HepG2 (cell line): ENCODE results near the gene BAG5. TPM values are rescaled to one million over a fixed set of nuclear protein-coding genes. Genes with fewer than 3 reads are reported as not detected.

Experiments used
- ATAC-seq: fragments of 200-7000 bp; cut with Tn5 transposase; 3 replicates; pipeline ENCODE4 v1.9.1; 2020; ENCODE audit warnings: mild to moderate bottlenecking, moderate library complexity
- BruUV-seq: library from RNA; stranded (reverse); fragments of 400-500 nt; replicated peaks from 2 replicates; lab custom pipeline; 2021; lab: Mats Ljungman, UMichigan
- CTCF ChIA-PET: fragments of 300-600 bp; formaldehyde crosslinking; extraction: SDS; loops from one replicate; lab custom pipeline; 2021; ENCODE audit warnings: low total read pairs, inconsistent platforms, low intra/inter-chr PET ratio; lab: Yijun Ruan, JAX
- POLR2A ChIA-PET: fragments of 350-600 bp; sonication (Branson Sonifier 250); formaldehyde crosslinking; loops from one replicate; lab custom pipeline; 2020; ENCODE audit warnings: antibody characterized with exemption, inconsistent platforms; lab: Yijun Ruan, JAX
- DNase-seq: peaks from one replicate; pipeline ENCODE4 v3.0.0-alpha.2; 2015; ENCODE audit warnings: low spot score
- FAIRE-seq: peaks from 3 replicates; lab custom pipeline; 2011; peaks lifted over from hg19 to GRCh38; lab: Jason Lieb, UNC
- H2AFZ ChIP-seq: one replicate; pipeline ENCODE4 v1.6.1; 2011; ENCODE audit warnings: low read length, inconsistent platforms
- H3K27ac ChIP-seq: fragments of 300-600 bp; 3 replicates; pipeline ENCODE4 v1.8.0; 2011; ENCODE audit warnings: mixed run types, mild to moderate bottlenecking, mixed read lengths, low read length, inconsistent platforms; ENCODE audit not compliant: insufficient read depth; ENCODE audit errors: extremely low read length
- H3K27me3 ChIP-seq, 2 experiments: fragments of 200-600 bp in 1 of 2; 2 replicates in 1 of 2; 3 replicates in 1 of 2; pipeline versions ENCODE4 v1.6.0 to v1.8.0; 2011; ENCODE audit warnings: low read length in 2 of 2, mild to moderate bottlenecking in 2 of 2, moderate library complexity in 2 of 2, inconsistent platforms in 1 of 2; ENCODE audit not compliant: insufficient read depth in 2 of 2, control insufficient read depth in 1 of 2
- H3K36me3 ChIP-seq, 2 experiments: fragments of 200-600 bp in 1 of 2; replicated peaks in 1 of 2; 2 replicates in 1 of 2; 3 replicates in 1 of 2; pipeline versions ENCODE4 v1.5.1 to v1.8.0; 2011; ENCODE audit warnings: low read length in 2 of 2, inconsistent platforms in 1 of 2; ENCODE audit not compliant: insufficient read depth in 2 of 2, control insufficient read depth in 1 of 2
- H3K4me1 ChIP-seq: 2 replicates; pipeline ENCODE4 v1.5.1; 2012; ENCODE audit warnings: low read length, inconsistent platforms; ENCODE audit not compliant: insufficient read depth
- H3K4me2 ChIP-seq: 2 replicates; pipeline ENCODE4 v1.6.0; 2011; ENCODE audit warnings: low read depth, low read length, inconsistent platforms
- H3K4me3 ChIP-seq, 3 experiments: fragments of 200-600 bp in 1 of 3; sonication (generic), shearing (Covaris generic) in 1 of 3; replicated peaks in 1 of 3; 2 replicates each; pipeline ENCODE4 v1.5.1; 2011 to 2016; ENCODE audit warnings: low read length in 3 of 3, inconsistent platforms in 2 of 3, low read depth in 2 of 3, mild to moderate bottlenecking in 2 of 3, control low read depth in 1 of 3, mixed read lengths in 1 of 3; ENCODE audit not compliant: insufficient read depth in 1 of 3
- H3K79me2 ChIP-seq: one replicate; pipeline ENCODE4 v1.6.1; 2011; ENCODE audit warnings: low read length, inconsistent platforms; ENCODE audit not compliant: insufficient read depth
- H3K9ac ChIP-seq: 2 replicates; pipeline ENCODE4 v1.6.0; 2011; ENCODE audit warnings: mild to moderate bottlenecking, low read depth, low read length, inconsistent platforms; ENCODE audit not compliant: insufficient read depth
- H3K9me3 ChIP-seq: 2 replicates; pipeline ENCODE4 v1.5.1; 2012; ENCODE audit warnings: mild to moderate bottlenecking, low read length
- H4K20me1 ChIP-seq: 2 replicates; pipeline ENCODE4 v1.6.0; 2011; ENCODE audit warnings: inconsistent platforms, mild to moderate bottlenecking, low read length, moderate library complexity; ENCODE audit not compliant: insufficient read depth
- ATF7-NPFF ChIP-seq: sonication (generic); formaldehyde crosslinking; IDR thresholded peaks from 2 replicates; pipeline ENCODE4 v1.8.1; 2023; ENCODE audit warnings: mild to moderate bottlenecking, low read depth, missing genetic modification reagents, moderate library complexity
- FOSL2 ChIP-seq: sonication (generic); formaldehyde crosslinking; IDR thresholded peaks from 2 replicates; pipeline ENCODE4 v1.4.0; 2020; ENCODE audit warnings: missing genetic modification reagents
- GABPA ChIP-seq, 2 experiments: IDR thresholded peaks; 2 replicates each; pipeline ENCODE4 v1.6.1; 2011 to 2016; ENCODE audit warnings: low read depth in 2 of 2, low read length in 1 of 2, missing biosample characterization in 1 of 2, missing genetic modification characterization in 1 of 2
- IRX3 ChIP-seq: sonication (generic); formaldehyde crosslinking; IDR thresholded peaks from 2 replicates; pipeline ENCODE4 v1.8.1; 2023; ENCODE audit warnings: mild to moderate bottlenecking, low read depth, missing genetic modification reagents, borderline replicate concordance
- PHB2 ChIP-seq: fragments of 450-650 bp; IDR thresholded peaks from 2 replicates; pipeline ENCODE4 v1.6.1; 2018; ENCODE audit not compliant: partially characterized antibody
- PHF21A ChIP-seq: sonication (generic); formaldehyde crosslinking; IDR thresholded peaks from 2 replicates; pipeline ENCODE4 v1.5.0; 2020; ENCODE audit warnings: mild to moderate bottlenecking, missing genetic modification reagents
- ZFP36 ChIP-seq: fragments of 150-350 bp; IDR thresholded peaks from 2 replicates; pipeline ENCODE4 v1.6.1; 2018; ENCODE audit warnings: borderline replicate concordance, low read length, low read depth; ENCODE audit not compliant: partially characterized antibody
- ZFP36L2 ChIP-seq: sonication (generic); formaldehyde crosslinking; IDR thresholded peaks from 2 replicates; pipeline ENCODE4 v1.4.0; 2020; ENCODE audit warnings: missing genetic modification reagents
- ZFP37 ChIP-seq: sonication (generic); formaldehyde crosslinking; IDR thresholded peaks from 2 replicates; pipeline ENCODE4 v1.4.0; 2020; ENCODE audit warnings: missing genetic modification reagents, borderline replicate concordance
- ZFP62 ChIP-seq: sonication (generic); formaldehyde crosslinking; IDR thresholded peaks from 2 replicates; pipeline ENCODE4 v1.4.0; 2020; ENCODE audit warnings: missing genetic modification reagents
- ZNF253 ChIP-seq: sonication (generic); formaldehyde crosslinking; IDR thresholded peaks from 2 replicates; pipeline ENCODE4 v1.8.0; 2022; ENCODE audit warnings: mild to moderate bottlenecking, missing genetic modification reagents, borderline replicate concordance
- ZNF619 ChIP-seq: sonication (generic); formaldehyde crosslinking; IDR thresholded peaks from 2 replicates; pipeline ENCODE4 v1.4.0; 2020; ENCODE audit warnings: mild to moderate bottlenecking, missing genetic modification reagents
- WGBS: methylation state at CpG from one replicate; pipeline ENCODE4 v1.1.6; 2017; ENCODE audit warnings: low lambda C conversion rate; 5-methylcytosine and 5-hydroxymethylcytosine counted together
- in situ Hi-C: cut with HindIII; loops from 2 replicates; pipeline ENCODE4 v1.10.0; 2017; ENCODE audit warnings: low pct_unique_long_range_greater_than_20kb; ENCODE audit not compliant: extremely low pct_ligation_motif_present
- intact Hi-C: fragments of 100-400 bp; cut with micrococcal nuclease; formaldehyde crosslinking; loops from one replicate; pipeline ENCODE4 v1.10.0; 2022; ENCODE audit not compliant: unreplicated experiment
- polyA plus RNA-seq, 8 experiments: library from polyadenylated mRNA; depleted of rRNA in 3 of 8; stranded (reverse) in 7 of 8; unstranded in 1 of 8; fragments of >200 nt; fragmentation: Illumina TruSeq in 4 of 8; extraction: Trizol in 4 of 8; gene quantifications; 2 replicates each; pipeline versions ENCODE4 v1.2.1 to v1.2.3, GENCODE V29; 2011 to 2016; ENCODE audit warnings: low read depth in 4 of 8, missing spikeins in 1 of 8, mixed read lengths in 1 of 8; ENCODE audit not compliant: insufficient read depth in 1 of 8
- total RNA-seq, 5 experiments: library from RNA; depleted of rRNA; stranded (reverse); fragments of >200 nt; fragmentation: Illumina TruSeq; extraction: Trizol; gene quantifications; 2 replicates each; pipeline ENCODE4 v1.2.3, GENCODE V29; 2016; ENCODE audit warnings: low read depth in 1 of 5
- TF ChIP-seq, protein P1 (sequence below): sonication (generic); formaldehyde crosslinking; IDR thresholded peaks from 2 replicates; pipeline ENCODE4 v1.5.1; 2020; ENCODE audit warnings: mild to moderate bottlenecking, moderate library complexity, missing genetic modification reagents
- TF ChIP-seq, protein P2 (sequence below): sonication (generic); formaldehyde crosslinking; IDR thresholded peaks from 2 replicates; pipeline ENCODE4 v1.4.0; 2020; ENCODE audit warnings: missing genetic modification reagents
- TF ChIP-seq, protein P3 (sequence below): sonication (generic); formaldehyde crosslinking; IDR thresholded peaks from 2 replicates; pipeline ENCODE4 v1.4.0; 2020; ENCODE audit warnings: missing genetic modification reagents
- TF ChIP-seq, protein P4 (sequence below): sonication (generic); formaldehyde crosslinking; IDR thresholded peaks from 2 replicates; pipeline ENCODE4 v1.4.0; 2020; ENCODE audit warnings: low read depth, mild to moderate bottlenecking, missing genetic modification reagents

Gene BAG5
- total and polyA plus RNA-seq, 2 of the 13 experiments (the other 11 are each of a cell fraction or from before 2014, with no cell fraction given), result 3.5 to 21.0 TPM

DNA sequence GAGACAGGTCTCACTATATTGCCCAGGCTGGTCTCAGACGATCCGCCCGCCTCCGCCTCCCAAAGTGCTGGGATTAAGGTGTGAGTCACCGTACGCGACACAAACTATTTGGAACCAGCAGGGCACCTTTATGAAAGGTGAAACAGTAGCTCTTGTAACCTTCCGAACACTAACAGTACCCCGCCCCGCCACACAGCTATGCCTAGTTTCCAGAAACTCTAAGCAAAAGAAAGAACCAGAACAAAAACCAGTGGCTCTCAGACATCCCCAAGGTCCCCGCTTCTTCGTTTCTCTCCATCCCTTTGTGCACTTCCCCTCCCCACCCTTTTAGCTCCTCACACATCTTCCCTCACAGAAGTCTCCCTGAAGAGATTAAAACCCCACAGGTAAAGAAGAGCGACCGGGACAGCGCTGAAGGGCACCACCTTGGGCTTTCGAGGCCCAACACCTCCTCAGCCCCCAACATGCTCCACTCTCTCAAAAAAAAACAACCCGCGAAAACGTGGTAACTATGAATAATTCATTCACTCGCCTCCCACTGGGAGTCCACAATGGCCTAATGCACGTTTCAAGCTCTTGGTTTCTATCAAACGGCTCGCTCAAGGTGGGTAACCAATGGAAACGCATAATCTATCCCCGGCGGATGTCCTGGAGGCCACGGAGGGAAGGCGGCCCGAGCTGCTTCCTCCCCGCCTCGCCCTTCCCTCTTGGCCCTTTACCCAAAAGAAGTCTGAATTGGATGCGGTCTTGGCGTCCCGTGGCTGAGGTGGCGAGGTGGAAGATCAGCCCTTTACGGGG, 877 bp downstream of the BAG5 start:
- Histone ChIP-seq H3K4me2 (peak overlapping the region; percentile 82), H3K27me3 (peaks cover 0 to 3% of the 10 kb centered on the region in 2 experiments; a peak in 1 of 5 replicates), H4K20me1 (peaks cover 14% of the 10 kb centered on the region; the same call in 1 of the 2 replicates), H3K9me3 (no peaks in the 10 kb centered on the region), H3K79me2 (peaks cover 79% of the 10 kb centered on the region), H3K4me3 (peak overlapping the region; percentile 81 to 100 (median 92)), H3K9ac (peak overlapping the region; percentile 91), H3K36me3 (peaks cover 8 to 26% of the 10 kb centered on the region in 2 experiments; a peak in 3 of 5 replicates), H3K27ac (peak overlapping the region; percentile 88), H2AFZ (no peak overlapping the region), H3K4me1 (peaks cover 48% of the 10 kb centered on the region)
- BruUV-seq, result no TSS peak
- in situ Hi-C loops (no loop called here), intact Hi-C loops (no loop called here)
- CTCF ChIA-PET, result no interaction called here
- ATAC-seq (peak; percentile 60), FAIRE-seq (peak; percentile 32), DNase-seq (peak; percentile 27)
- under 1% methylated on average over 28 of the region's 36 CpGs for WGBS
- POLR2A ChIA-PET, result interaction anchor here (0.5 to 2.3 kb wide), 5 partner anchors 12 to 67 kb away, joined by 3 to 12 read pairs (median 7); partner anchors contain the start of genes KLC1 and TRMT61A
- peak; percentile 61 for TF ChIP-seq FOSL2 (CRISPR knock-in tag)
- TF ChIP-seq, protein P1, sequence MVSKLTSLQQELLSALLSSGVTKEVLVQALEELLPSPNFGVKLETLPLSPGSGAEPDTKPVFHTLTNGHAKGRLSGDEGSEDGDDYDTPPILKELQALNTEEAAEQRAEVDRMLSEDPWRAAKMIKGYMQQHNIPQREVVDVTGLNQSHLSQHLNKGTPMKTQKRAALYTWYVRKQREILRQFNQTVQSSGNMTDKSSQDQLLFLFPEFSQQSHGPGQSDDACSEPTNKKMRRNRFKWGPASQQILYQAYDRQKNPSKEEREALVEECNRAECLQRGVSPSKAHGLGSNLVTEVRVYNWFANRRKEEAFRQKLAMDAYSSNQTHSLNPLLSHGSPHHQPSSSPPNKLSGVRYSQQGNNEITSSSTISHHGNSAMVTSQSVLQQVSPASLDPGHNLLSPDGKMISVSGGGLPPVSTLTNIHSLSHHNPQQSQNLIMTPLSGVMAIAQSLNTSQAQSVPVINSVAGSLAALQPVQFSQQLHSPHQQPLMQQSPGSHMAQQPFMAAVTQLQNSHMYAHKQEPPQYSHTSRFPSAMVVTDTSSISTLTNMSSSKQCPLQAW (CRISPR knock-in tag), result 0 out of 2 replicates have a peak, but pooled peaks have one; percentile 22
- no peak for TF ChIP-seq PHB2
- no peak for TF ChIP-seq ATF7-NPFF (CRISPR knock-in tag)
- TF ChIP-seq ZFP36, result no peak
- TF ChIP-seq, protein P2, sequence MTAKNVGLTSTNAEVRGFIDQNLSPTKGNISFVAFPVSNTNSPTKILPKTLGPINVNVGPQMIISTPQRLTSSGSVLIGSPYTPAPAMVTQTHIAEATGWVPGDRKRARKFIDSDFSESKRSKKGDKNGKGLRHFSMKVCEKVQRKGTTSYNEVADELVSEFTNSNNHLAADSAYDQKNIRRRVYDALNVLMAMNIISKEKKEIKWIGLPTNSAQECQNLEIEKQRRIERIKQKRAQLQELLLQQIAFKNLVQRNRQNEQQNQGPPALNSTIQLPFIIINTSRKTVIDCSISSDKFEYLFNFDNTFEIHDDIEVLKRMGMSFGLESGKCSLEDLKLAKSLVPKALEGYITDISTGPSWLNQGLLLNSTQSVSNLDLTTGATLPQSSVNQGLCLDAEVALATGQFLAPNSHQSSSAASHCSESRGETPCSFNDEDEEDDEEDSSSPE (CRISPR knock-in tag), result no peak
- TF ChIP-seq, protein P3, sequence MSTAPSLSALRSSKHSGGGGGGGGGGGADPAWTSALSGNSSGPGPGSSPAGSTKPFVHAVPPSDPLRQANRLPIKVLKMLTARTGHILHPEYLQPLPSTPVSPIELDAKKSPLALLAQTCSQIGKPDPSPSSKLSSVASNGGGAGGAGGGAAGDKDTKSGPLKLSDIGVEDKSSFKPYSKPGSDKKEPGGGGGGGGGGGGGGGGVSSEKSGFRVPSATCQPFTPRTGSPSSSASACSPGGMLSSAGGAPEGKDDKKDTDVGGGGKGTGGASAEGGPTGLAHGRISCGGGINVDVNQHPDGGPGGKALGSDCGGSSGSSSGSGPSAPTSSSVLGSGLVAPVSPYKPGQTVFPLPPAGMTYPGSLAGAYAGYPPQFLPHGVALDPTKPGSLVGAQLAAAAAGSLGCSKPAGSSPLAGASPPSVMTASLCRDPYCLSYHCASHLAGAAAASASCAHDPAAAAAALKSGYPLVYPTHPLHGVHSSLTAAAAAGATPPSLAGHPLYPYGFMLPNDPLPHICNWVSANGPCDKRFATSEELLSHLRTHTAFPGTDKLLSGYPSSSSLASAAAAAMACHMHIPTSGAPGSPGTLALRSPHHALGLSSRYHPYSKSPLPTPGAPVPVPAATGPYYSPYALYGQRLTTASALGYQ (CRISPR knock-in tag), result no peak
- no peak for TF ChIP-seq ZNF619 (CRISPR knock-in tag)
- no peak for TF ChIP-seq ZFP62 (CRISPR knock-in tag)
- no peak for TF ChIP-seq ZFP37 (CRISPR knock-in tag)
- TF ChIP-seq, protein P4, sequence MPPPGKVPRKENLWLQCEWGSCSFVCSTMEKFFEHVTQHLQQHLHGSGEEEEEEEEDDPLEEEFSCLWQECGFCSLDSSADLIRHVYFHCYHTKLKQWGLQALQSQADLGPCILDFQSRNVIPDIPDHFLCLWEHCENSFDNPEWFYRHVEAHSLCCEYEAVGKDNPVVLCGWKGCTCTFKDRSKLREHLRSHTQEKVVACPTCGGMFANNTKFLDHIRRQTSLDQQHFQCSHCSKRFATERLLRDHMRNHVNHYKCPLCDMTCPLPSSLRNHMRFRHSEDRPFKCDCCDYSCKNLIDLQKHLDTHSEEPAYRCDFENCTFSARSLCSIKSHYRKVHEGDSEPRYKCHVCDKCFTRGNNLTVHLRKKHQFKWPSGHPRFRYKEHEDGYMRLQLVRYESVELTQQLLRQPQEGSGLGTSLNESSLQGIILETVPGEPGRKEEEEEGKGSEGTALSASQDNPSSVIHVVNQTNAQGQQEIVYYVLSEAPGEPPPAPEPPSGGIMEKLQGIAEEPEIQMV (CRISPR knock-in tag), result no peak
- TF ChIP-seq PHF21A, result no peak; the same call in 1 of the 2 replicates
- no peak for TF ChIP-seq ZNF253 (CRISPR knock-in tag)
- no peak for TF ChIP-seq IRX3 (CRISPR knock-in tag)
- no peak for TF ChIP-seq ZFP36L2 (CRISPR knock-in tag)
- TF ChIP-seq GABPA (IDR thresholded peaks at IDR 0.05; ENCODE audit: low read depth, low read length), result no peak
- peak; percentile 25; the same call in 1 of the 2 replicates for TF ChIP-seq GABPA (CRISPR knock-in tag; IDR thresholded peaks at IDR 0.05; ENCODE audit: low read depth)
